NCI-H2171 (cell line): ENCODE results near the gene SMTNL2.
A peak's percentile ranks its signal among the peaks of the same experiment; 100 is the strongest.
"Not testable (repeated sequence)": the region's sequence is repeated elsewhere in the genome, so short reads cannot be mapped to it uniquely, and the experiment has no call there.

Source experiments
- DNase-seq: peaks from one replicate; lab custom pipeline; 2025; lab: John Stamatoyannopoulos, UW

Gene SMTNL2

DNA sequence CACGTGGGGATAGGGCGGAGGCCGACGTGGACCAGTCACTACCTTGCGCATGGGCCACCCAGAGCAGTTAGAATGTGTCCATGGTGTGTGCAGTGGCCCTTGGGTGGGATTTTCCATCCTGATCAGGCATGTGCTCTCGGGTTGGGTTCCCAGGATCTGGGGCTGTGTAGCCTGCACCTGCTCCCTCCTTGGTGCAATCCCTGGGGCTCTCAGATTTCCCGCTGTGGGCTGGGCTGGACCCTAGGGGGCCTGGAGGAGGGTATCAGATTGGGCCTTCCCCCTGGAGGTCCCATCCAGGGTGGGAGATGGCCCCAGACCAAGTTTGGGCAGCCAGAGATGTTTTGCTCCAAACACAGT is 1.3 kb downstream of the SMTNL2 start:
- DNase-seq = no peak

DNA sequence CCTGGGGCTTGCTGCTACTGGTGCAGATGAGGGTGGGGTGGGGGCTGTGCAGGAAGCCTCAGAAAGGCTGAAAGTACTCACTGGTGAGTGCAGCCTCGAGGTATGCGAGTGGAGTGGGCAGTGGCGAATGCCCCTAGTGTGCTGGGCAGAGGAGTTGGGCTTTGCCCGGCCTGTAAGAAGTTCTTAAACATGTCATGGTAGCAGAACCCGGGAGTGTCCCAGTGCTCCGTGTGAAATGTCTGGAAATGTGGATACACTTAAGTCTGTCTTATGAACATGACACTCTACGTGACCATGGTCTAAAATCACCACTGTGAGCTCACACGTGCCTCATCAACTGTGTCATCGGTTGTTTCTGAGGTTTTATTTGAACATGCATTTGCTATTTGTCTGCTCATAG is 1.7 kb downstream of the SMTNL2 start:
- no peak for DNase-seq

DNA sequence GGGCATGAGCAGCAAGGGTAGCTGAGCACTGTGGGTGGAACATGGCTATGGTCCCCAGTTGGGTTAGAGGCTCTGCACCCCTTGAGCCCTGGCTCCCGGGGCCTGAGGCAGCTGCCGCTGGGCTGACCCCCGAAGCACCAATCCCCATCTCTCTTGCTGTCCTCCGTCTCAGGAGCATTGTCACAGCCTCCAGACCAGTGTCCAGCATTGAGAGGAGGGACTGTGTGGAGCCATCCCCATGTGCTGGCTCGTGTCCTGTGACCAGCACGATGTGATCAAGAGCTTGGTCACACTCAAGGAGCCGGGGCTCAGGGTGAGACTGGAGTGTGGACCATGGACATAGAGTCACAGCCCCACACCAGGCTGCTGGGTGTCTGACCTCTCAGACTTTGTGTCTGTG is 2.9 kb downstream of the SMTNL2 start:
- DNase-seq = no peak

DNA sequence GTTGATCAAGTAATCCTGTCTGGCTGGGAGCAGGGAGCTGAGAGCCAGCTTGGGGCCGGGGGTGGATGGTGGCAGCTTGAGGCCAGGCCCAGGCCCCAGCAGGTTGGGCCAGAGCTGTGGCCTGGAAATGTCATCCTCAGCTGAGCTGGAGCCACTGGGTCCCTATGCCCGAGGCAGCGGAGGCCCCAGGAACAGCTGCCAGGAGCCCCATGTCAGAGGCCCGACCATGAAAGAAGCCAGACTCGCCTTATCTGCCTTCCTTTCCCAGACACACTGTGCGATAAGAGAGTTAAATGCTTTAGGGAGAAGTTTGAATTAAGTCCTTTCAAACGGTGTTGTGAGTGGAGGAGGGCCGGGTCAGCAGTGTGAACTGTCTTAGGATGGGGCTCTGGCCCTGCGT is 3.5 kb downstream of the SMTNL2 start:
- DNase-seq = no peak

DNA sequence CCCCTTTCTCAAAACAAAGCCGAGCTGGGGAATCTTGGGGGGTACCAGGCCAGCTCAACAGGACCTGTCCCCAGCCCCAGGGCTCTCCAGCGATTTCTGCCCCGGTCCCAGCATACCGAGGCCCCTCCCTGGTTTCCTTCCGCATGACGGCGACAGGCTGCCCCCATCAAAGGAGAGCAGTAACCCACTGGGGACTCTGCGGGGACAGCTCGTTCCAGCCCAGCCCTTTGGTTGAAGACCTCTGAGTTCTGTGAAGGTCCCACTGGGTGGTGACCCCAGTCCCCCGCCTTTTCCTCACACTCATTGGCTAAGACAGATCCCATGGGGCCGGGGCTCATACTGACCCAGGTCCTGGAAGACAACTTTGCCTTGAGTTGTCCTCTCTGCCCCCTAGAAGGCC is 4.1 kb downstream of the SMTNL2 start:
- DNase-seq = no peak

DNA sequence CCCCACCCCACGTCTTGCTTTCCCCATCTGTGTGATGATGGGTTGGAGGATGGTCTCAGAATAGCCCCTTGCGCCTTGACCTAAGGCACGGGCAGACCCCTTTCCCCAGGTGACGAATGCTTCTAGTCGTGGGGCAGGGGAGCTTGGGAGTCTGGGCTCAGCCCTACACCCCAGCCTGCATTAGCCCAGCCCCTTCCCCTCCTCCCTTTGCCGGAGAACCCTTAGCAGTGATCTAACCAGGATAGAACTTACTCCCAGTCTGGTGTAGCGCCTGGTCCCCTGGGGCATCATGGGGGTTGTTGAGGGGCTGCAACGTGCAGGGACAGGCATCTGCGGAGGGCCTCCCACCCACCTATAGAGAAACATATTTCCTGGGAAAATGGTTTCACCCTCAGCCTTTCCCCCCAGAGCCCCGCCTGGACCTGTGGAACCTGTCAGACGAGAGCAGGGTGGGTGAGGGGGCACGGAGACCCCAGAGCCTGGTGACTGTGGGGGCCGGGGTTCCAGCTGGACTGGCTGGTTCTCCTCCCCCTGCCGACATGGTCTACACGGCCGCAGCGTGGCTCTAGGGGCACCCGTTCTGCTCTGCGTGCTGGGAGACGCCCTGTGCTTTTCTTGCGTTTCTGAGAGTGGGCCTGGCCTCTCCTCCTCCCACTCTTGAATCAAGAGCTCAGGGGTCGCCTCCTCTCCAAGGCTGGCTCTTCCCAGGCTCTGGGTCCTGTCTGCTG is 4.7 kb downstream of the SMTNL2 start:
- no peak for DNase-seq

DNA sequence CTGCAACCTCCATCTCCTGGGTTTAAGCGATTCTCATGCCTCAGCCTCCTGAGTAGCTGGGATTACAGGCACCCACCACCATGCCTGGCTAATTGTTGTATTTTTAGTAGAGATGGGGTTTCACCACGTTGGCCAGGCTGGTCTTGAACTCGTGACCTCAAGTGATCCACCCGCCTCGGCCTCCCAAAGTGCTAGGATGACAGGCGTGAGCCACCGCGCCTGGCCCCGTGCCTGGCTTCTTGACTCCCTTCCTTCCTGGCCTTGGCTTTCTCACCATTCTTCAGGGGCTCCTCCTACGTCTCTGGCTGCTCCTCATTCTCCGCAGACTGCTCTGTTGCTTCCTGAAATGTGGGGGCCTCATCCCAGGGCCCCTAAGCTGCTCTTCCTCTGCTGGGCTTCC is 5.7 kb downstream of the SMTNL2 start:
- not testable (repeated sequence) for DNase-seq

DNA sequence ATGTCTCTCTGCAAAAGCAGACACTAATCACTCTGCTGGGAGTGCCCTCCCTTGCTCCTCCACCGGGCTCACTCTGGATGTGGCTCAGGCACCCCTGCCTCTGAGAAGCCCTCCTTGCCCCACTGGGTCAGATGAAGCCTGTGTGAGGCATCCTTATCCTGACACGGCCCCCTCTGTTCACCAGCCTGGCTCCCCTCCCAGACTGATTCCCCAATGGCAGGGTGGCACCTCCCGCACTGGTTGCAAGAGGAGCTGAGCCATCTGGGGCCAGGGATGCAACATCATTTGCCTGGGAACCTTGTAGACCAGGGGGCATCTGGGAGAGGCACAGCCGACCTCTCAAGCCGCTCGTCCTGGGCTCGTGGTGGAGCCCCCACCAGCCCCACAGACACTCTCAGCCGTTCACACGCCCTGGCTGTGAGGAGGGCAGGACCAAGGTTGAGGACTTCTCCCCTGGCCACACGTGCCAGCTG is 6.7 kb downstream of the SMTNL2 start:
- no peak for DNase-seq

DNA sequence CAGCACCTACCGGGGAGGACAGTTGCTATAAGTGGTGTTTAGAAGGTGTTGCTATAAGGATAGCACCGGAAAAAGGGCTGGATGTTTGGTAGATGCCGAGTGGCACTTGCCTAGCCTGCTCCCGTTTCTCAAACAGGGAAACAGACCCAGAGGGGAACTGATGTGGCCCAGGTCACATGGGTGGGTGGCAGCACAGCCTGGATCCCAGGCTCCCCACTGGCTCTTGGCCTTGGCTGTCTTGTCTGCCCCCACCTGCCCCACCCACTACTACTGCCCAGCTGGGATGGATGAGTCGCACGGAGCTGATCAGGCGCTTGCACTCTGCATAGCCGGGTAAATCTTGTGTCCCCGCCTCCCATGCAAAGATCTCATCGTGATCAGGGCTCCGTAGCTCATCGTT is 7.2 kb downstream of the SMTNL2 start:
- DNase-seq = no peak

DNA sequence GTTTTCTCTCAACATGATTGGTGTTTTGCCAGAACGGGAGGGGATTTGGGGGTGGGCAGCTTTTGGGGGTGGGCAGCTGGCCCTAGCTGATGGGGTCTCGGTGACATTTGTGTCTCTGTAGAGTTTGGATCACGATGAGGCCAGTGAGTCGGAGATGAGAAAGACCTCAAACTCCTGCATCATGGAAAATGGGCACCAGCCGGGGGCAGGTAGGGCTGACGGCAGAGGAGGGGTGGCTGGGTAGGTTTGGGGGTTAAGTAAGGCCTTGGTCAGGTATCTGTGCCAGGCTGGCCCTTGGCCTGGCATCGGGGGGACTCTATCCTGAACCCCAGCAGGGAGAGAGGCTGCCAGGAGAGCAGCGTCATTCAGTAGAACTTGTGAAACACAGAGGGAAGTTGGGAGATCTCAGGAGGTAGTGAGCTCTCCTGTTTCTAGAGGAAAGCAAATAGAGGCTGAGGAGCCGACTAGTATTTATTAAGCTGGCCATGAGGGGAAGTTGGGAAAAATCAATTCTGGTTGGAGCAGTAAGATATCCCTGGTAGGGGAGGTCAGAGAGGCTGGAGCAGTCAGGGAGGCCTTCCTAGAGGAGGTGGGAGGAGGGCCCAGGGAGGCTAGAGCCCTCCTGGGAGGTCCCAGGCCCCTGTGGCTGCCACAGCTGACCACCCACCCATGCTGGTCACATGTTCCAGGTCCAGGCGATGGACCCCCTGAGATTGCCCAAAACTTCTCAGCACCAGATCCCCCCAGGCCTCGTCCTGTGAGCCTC is 8.1 kb downstream of the SMTNL2 start:
- DNase-seq = no peak

DNA sequence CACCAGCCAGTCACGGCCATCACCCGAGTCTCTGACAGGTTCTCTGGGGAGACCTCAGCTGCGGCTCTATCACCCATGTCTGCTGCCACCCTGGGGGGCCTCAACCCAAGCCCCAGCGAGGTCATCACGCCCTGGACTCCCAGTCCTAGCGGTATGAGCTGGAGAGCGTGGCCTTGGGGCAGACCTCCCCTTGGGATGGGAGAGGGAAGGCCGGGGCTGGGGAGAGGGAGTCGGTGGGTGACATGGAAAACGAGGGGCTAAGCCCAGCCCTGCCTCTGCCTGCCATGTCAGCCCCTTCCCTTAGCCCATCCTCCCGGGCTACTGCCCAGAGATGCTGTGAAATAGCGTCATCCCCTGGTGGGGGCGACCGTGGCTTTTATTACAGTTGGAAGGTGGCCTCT is 8.7 kb downstream of the SMTNL2 start:
- no peak for DNase-seq

DNA sequence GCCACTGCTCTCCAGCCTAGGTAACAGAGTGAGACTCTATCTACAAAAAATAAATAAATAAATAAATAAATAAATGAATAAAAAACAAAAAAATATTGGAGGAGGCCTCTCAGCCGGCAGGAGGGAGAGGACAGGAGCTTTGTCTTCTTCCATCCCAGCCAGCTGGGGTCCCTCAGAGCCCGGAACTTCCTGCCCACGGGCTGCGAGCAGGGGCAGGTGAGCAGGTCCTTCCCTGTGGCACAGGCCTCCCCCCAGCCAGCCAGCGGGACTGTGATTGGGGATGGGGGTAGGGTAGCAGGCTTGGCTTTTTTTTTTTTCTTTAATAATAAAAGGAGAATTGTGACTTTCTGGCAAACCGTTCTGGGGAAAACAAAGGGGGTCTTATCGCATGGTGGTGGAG is 10.1 kb downstream of the SMTNL2 start:
- no peak for DNase-seq

DNA sequence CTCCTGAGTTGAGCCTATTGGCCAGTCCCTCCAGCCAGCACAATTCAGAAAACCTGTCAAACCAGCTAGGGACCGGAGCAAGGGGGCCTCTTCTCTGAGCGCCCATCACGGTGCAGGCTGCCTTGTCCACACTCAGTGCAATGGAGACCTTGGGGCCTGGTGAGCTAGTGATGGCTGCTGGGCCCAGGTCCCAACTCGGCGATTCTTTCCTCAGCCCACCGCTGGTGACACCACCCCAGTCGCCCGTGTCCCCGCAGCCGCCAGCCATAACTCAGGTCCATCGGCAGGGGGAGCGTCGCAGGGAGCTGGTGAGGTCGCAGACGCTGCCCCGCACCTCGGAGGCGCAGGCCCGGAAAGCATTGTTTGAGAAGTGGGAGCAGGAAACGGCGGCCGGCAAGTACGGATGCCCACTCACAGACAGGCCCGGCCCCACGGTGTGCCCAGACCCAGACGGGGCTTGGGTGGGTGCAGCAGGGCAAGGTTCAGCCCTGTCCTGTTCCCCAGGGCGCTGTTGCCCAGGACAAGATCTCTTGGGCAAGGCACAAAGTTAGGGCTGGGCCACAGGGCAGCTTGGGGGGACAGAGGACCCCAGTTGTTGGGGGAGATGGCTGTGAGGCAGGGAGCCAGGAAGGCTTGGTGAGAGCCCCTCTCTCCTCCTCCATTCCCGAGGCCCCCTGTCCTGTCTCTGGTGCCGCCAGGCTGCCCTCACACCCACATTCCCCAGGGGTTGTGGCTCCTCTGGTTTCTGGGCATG is 10.8 kb downstream of the SMTNL2 start:
- no peak for DNase-seq

DNA sequence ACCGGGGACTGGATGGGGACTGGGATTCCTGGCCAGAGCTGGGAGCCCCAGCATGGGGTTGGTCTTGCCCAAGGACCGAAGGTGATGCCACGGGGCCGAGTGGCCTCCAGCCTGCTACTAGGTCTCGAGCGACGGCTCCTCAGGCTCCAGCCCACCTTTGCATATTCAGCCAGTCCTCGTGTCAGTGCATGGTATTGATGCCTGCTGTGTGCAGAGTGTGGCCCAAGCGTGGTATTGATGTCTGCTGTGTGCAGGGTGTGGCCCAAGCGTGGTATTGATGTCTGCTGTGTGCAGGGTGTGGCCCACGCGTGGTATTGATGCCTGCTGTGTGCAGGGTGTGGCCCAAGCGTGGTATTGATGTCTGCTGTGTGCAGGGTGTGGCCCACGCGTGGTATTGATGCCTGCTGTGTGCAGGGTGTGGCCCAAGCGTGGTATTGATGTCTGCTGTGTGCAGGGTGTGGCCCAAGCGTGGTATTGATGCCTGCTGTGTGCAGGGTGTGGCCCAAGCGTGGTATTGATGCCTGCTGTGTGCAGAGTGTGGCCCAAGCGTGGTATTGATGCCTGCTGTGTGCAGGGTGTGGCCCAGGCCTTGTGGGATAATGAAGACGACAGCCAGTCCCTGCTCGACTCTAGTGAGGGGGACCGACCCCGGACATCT is 11.5 kb downstream of the SMTNL2 start:
- DNase-seq = not testable (repeated sequence)

DNA sequence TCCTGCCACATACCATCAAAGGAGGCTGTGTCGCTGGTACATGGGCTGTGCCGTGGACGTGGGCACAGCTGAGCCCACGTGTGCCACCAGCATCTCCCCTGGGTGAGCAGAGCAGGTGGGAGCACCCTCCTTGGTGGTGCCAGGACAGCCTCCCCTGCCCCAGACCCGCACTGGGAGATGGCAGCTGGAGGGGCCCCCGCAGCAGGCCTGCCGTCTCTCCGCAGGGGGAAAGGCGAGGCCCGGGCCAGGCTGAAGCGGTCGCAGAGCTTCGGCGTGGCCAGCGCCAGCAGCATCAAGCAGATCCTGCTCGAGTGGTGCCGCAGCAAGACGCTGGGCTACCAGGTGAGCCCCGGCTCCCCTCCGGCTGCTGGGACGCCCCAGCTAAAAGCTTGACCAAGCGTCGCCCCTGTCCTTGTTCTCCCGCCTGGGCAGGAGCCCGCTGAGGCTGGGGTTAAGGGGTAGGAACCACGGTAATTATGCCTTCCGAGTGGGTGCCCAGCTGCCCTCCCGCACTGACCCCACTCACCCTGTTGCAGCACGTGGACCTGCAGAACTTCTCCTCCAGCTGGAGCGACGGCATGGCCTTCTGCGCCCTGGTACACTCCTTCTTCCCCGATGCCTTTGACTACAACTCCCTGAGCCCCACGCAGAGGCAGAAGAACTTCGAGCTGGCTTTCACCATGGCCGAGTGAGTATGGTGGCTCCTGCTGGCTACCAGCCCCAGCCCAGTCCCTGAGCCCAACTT is 12.5 kb downstream of the SMTNL2 start:
- DNase-seq = no peak

DNA sequence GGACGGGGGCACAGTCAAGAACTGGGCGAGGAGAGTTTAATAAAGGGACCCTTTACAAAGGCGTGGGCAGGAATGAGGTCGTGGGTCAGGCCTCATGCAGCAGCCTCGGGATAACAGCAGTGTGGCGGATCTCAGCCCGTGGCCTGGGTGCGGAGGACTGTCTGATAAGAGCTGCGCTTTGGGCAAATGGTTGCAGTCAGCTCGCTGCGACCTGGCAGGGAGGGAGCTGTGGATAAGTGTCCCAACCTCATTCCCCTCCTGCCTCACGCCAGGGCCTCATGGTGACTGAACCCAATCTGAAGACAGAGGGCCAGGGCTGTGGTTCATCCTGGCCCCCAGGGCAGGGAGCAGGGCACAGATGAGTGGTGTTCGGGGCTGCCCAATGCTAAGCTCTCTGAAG is 13.6 kb downstream of the SMTNL2 start:
- no peak for DNase-seq

DNA sequence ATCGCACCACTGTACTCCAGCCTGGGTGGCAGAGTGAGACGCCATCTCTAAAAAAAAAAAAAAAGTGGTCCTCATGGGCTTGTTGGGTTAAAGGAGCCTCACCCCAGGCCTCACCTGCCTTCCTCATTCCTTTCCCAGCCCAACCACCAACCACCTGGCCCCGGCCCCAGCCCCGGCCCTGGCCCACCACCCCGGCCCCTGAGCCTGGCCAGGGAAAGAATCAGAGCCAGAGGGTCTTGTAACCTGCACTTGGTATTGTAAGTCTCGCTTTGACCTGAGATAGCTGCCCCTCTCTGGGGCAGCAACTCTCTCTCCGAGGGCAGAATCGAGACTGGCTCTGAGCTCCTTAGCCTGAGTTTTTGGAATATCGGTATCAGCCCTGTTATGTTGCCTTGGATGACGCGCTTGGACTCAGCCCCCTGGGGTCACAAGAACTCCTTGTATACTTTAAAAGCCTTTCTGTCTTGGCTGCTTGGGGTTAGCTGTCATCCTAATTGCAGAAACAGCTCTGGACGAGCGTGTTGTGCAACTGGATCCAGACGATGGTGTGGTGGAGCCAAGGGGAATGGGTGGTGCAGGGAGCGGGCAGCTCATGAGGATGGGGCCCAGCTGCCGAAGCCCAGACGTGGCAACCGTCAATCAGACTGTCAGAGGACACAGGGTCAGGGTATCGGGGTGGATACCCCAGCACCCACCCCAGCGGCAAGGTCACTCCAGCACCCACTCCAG is 14.6 kb downstream of the SMTNL2 start:
- no peak for DNase-seq

DNA sequence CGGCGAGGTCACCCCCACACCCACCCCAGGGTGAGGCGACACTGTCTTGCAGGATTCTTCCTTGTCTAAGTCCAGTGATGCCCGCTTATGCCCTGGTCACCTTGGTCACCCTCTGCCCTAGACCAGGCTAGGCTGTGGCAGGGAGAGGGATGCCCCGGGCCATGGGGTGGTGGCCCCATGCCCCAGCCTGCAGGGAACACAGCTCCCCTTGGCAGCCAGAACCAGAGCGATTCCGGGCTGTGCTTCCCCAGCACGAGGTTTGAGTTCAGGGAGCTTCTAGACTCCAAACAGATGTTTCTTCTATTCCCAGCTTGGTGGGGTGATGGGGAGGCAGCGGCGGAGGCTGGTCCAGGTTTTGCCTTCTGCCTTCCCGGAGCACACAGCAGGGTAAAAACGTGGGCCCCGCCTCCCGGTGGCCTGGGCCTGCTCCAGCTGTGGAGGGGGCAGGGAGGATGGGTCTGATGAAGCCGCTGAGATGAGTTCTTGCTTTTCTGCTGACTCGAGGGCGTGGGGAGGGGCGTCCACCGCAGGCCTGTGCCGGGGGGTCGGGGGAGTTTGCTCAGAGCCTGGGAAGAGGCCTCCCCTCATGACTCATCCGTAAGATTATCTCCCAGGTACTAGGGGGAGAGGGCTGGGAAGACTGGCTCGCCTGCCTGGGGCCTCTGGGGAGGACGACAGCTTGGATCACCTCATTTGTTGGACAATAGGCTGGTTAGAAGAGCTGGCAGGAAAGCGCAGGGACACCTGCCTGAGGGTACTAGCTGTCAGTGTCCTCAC is 15.4 kb downstream of the SMTNL2 start:
- peak; percentile 85 for DNase-seq

DNA sequence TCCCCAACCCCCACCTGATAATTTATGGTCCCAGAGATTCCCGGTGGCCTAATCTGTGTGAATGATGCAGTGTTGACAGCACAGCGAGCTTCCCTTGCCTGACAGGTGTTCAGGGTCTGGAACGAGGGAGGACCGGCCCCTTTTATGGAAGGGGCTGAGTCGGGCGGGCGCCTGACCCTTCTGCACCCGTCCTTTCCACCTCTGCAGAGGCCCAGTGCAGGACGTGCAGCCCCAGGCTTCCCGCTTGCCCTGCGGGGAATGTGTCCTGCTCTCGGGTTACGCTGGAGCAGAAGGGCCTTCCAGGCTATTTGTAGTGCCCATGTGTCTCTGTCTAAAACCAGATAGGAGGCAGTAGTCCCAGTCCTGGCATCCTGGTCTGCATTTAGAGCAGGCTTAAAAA is 16.2 kb downstream of the SMTNL2 start:
- DNase-seq = no peak

DNA sequence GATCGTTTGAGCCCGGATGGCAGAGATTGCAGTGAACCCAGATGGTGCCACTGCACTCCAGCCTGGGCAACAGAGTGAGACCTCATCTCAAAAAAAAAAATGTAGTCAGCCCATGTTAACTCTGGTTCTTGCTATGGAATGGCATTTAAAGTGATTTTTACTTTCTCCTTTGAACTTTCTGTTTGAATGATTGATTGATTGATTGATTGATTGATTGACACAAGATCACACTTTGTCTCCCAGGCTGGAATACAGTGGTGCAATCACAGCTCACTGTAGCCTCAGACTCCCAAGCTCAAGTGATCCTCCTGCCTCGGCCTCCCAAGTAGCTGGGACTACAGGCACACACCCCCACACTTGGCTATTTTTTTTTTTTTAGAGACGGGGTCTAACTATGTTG is 17.0 kb downstream of the SMTNL2 start:
- no peak for DNase-seq
